Forelimb muscle (tissue), 1 donor: ENCODE data around the gene ZNF423. TPM values are rescaled to one million over a fixed set of nuclear protein-coding genes. Genes with fewer than 3 reads are reported as not detected.
"Not testable (repeated sequence)": the region's sequence is repeated elsewhere in the genome, so short reads cannot be mapped to it uniquely, and the experiment has no call there.

Source experiments
- DNase-seq: peaks from one replicate; pipeline ENCODE4 v3.0.0-alpha.2; 2013; ENCODE audit warnings: low read depth
- polyA plus RNA-seq: library from polyadenylated mRNA; unstranded; fragments of 120-200 nt; gene quantifications from one replicate; pipeline ENCODE4 v1.2.1, GENCODE V29; 2013; ENCODE audit not compliant: insufficient read length

ZNF423 gene
- 26.2 TPM for polyA plus RNA-seq

- no peak for DNase-seq
Observed at GRCh38 chr16:49855822-49856671, at the start of gene ZNF423. ZNF423 (minus strand) TSS chr16:49856112; CDS start chr16:49855774, 338 bp downstream.

GRCh38 chr16:49904348-49905062, 48.6 kb upstream of the ZNF423 start:
- no peak for DNase-seq

- no peak for DNase-seq
Observed at GRCh38 chr16:49902908-49903307, 47.0 kb upstream of the ZNF423 start.

GRCh38 chr16:49901711-49902110, 45.8 kb upstream of the ZNF423 start:
- no peak for DNase-seq

- DNase-seq: no peak
Observed at GRCh38 chr16:49900875-49901274, 45.0 kb upstream of the ZNF423 start.

GRCh38 chr16:49899991-49900695, 44.2 kb upstream of the ZNF423 start:
- DNase-seq: no peak

GRCh38 chr16:49896447-49896964, 40.6 kb upstream of the ZNF423 start:
- no peak for DNase-seq

GRCh38 chr16:49890876-49891275, 35.0 kb upstream of the ZNF423 start:
- DNase-seq: no peak

GRCh38 chr16:49889725-49890397, 33.9 kb upstream of the ZNF423 start:
- no peak for DNase-seq

GRCh38 chr16:49886554-49887094, 30.7 kb upstream of the ZNF423 start:
- DNase-seq: no peak

GRCh38 chr16:49884033-49885015, 28.4 kb upstream of the ZNF423 start:
- no peak for DNase-seq

GRCh38 chr16:49883076-49884014, 27.4 kb upstream of the ZNF423 start:
- DNase-seq: no peak

- DNase-seq: no peak
Observed at GRCh38 chr16:49881890-49882289, 26.0 kb upstream of the ZNF423 start.

GRCh38 chr16:49878540-49878939, 22.6 kb upstream of the ZNF423 start:
- DNase-seq: not testable (repeated sequence)

- no peak for DNase-seq
Observed at GRCh38 chr16:49876716-49877129, 20.8 kb upstream of the ZNF423 start.

GRCh38 chr16:49875806-49876715, 20.1 kb upstream of the ZNF423 start:
- DNase-seq: no peak

- no peak for DNase-seq
Observed at GRCh38 chr16:49874613-49875237, 18.8 kb upstream of the ZNF423 start.
